Muscle layer of colon (tissue), 2 donors: Measurements from ENCODE around the gene MRGPRD.

Experiments used
- H3K27ac ChIP-seq: one replicate; pipeline ENCODE4 v1.7.0; 2013; ENCODE audit warnings: low read depth, mild to moderate bottlenecking, low read length, moderate library complexity
- H3K27me3 ChIP-seq, 2 donors: one replicate each; pipeline ENCODE4 v1.7.0; 2013; ENCODE audit warnings: low read length in 2 of 2, mild to moderate bottlenecking in 2 of 2; ENCODE audit not compliant: insufficient read depth in 2 of 2, control insufficient read depth in 1 of 2
- H3K36me3 ChIP-seq: one replicate; pipeline ENCODE4 v1.7.0; 2013; ENCODE audit warnings: mild to moderate bottlenecking, low read length; ENCODE audit not compliant: insufficient read depth
- H3K4me1 ChIP-seq: one replicate; pipeline ENCODE4 v1.7.0; 2013; ENCODE audit warnings: mild to moderate bottlenecking, low read length; ENCODE audit not compliant: insufficient read depth
- H3K4me3 ChIP-seq, 2 donors: one replicate each; pipeline ENCODE4 v1.7.0; 2013; ENCODE audit warnings: low read length in 2 of 2, low read depth in 1 of 2, mild to moderate bottlenecking in 1 of 2, moderate library complexity in 1 of 2
- H3K9ac ChIP-seq: one replicate; pipeline ENCODE4 v1.7.0; 2013; ENCODE audit warnings: low read length
- H3K9me3 ChIP-seq: one replicate; pipeline ENCODE4 v1.7.0; 2013; ENCODE audit warnings: mild to moderate bottlenecking, low read length
- donor health status: abdominal sarcoma.
- donor health status: Adenocarcinoma of cecum.

The MRGPRD gene

DNA sequence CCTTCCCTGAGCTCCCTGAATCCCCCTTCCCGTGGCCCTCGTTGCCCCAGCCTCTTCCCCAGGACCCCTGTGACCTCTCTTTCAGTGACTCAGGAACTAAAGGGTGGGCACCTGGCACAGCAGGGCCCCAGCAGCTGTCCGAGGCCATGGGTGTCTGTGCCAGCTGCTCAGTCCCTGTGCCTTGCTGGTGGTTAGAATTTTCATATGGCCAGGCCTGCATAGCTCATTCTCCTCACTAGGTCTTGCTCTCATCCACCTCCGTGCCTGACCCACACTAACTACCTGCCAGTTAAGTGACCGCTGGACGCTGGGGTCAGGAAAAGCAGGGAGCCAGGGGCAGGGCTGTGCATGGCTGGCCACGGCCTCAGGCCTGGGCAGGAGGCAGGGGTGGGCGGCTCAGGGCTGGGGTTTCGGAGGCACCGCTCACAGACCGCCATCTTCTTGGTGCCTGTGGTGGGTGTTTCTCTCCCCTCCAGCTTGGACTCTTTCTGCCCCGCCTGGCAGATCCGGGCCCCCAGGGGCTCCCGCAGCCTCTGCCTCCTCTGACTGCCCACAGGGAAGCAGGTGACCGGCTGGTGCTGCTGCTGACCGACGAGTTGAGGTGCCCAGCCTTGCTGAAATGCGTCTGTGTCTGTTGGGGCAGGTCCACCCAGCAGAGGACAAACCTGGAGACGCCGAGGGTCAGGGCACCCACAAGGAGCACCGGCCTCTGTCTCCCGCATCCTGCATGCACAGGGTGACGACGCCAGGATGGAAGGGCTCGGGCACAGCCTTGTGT, 20.3 kb downstream of the MRGPRD start:
- no peak overlapping the region for H3K9ac ChIP-seq
- H3K27ac ChIP-seq, result no peak overlapping the region
- no peak overlapping the region for H3K4me3 ChIP-seq
- H3K9me3 ChIP-seq, result no peaks in the 10 kb centered on the region
- H3K36me3 ChIP-seq, result no peaks in the 10 kb centered on the region
- peaks cover 14% of the 10 kb centered on the region for H3K4me1 ChIP-seq
- no peaks in the 10 kb centered on the region for H3K27me3 ChIP-seq

DNA sequence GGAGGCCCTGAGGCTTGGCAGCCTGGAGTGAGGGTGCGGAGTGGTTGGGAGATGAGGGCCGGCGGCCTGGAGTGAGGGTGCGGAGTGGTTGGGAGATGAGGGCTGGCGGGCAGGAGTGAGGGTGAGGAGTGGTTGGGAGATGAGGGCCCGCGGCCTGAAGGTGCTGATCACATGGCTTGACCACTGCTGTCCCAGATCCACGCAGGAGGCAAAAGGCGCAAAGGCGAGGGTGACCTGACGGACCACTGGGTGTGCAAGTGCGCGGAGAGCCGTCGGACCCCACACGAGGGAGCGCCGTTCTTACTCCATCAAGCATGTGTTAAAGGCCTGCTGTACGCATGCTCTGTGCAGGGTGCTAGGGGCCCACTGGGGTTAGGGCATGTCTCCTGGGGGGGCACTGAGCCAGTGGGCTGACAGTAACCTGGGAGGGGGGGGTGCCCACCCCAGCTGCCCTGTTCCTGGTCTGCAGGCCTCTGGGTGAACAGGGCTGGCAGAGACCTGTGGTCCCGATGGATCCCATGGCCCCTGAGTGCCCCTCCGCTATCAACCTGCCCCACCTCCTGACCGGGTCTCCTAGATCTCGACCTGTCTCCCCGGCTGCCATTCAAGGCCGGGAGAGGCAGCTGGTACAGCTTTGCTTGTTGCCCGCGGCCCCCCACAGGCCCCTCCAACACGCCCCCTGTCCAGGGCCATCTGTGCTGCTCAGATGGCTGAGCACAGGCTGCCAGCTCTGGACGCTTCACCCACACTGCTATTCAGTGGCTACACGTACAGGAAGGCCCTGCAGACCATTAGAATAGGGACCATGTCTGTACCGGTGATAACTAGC, 21.1 kb downstream of the MRGPRD start:
- no peak overlapping the region for H3K4me3 ChIP-seq
- no peak overlapping the region for H3K27ac ChIP-seq
- H3K4me1 ChIP-seq, result peaks cover 22% of the 10 kb centered on the region
- H3K9ac ChIP-seq, result no peak overlapping the region
- H3K36me3 ChIP-seq, result no peaks in the 10 kb centered on the region
- H3K9me3 ChIP-seq, result no peaks in the 10 kb centered on the region
- H3K27me3 ChIP-seq, result no peaks in the 10 kb centered on the region

DNA sequence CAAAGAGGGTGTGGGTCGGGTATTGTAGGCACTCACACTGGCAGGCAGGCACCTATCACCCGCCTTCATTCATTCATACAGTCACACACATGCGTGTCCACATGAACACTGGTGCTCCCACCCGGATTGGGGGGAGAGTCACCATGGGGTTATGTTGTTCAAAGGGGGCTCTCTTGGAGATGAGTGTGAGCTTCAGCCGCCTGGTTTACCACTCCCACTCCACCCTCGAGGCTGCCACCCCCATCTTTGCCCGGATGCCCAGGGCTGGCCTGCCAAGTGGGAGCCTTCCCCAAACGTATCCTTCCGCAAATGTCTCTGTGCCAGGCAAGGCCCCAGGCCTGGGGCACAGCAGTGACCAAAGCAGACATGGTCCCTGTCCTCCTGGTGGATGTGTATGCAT, 22.6 kb downstream of the MRGPRD start:
- no peak overlapping the region for H3K9ac ChIP-seq
- H3K36me3 ChIP-seq, result no peaks in the 10 kb centered on the region
- no peaks in the 10 kb centered on the region for H3K9me3 ChIP-seq
- no peak overlapping the region for H3K27ac ChIP-seq
- no peaks in the 10 kb centered on the region for H3K27me3 ChIP-seq
- H3K4me3 ChIP-seq, result no peak overlapping the region
- peaks cover 23% of the 10 kb centered on the region for H3K4me1 ChIP-seq

DNA sequence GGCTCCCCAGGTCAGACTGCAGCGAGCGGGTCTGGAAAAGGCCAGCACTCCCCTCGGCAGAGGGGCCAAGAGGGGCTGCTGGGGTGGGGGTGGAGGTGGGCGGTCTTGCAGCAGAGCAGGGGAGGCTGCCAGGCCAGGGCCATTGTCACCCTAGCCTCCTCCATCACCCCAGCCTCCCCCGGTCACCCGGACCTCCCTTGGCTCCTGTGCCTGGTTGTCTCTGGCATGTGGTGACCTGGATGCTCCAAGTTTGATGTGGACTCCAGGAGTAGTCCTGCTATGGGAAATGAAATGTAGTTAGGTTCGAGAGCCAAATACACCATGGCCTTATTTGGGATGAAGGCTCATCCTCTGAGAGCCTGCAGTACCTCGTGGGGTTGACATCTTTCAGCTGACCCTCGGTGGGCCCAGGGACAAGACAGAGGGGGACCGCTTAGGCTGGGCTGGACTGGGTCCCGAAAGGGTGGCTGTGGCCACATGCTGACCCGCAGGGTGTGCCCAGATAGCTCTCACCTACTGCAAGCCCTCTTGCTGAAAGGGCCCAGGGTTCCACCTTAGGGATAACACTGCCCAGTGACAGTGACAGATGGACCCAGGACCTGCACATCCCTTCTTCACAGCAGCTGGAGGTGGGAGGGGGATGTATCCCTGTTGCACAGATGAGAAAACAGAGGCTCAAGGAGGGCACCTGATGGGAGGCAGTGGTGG, 24.1 kb downstream of the MRGPRD start:
- Histone ChIP-seq H3K27me3 (no peaks in the 10 kb centered on the region), H3K9ac (peak overlapping the region; percentile 25), H3K4me1 (peaks cover 23% of the 10 kb centered on the region), H3K27ac (peak overlapping the region; percentile 78), H3K4me3 (peak overlapping the region in 1 of 2 donors; percentile 33), H3K36me3 (no peaks in the 10 kb centered on the region), H3K9me3 (no peaks in the 10 kb centered on the region)

DNA sequence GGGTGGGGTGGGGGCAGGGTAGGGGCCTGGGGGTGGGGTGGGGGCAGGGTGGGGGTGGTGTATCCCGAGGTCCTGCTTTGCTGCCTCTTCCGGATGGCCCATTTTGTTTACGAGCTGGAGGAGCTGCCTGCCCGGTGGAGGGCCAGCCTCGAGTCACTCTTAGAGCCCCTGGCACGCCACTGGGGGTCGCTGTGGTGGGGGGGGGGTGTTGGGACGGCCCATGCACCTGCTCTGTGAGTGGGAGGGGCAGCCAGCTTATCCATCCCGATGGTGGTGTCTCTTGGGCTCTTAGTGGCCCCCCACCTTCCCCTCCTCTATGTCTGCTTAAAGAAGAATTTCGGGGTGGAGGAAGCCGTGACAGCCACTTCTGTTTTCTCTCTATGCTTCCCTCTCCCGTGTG, 24.6 kb downstream of the MRGPRD start:
- no peak overlapping the region for H3K4me3 ChIP-seq
- H3K27ac ChIP-seq, result peak overlapping the region; percentile 78

DNA sequence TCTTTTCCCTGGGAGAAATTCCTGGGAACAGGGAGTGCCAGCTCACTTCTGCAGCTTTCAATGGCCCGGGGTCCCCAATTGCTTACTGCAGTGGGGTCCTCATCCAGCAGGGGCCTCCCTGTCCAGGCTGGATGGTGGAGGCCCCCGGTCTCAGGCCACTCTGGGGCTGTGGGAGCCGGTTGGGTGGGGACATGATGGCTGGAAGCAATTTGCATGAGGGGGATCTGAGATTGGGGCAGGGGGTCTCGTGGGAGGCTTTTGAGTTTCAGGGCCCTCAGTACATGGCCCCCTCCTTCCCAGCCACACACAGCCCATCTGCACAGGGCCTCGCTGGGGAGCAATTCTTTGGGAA, 25.2 kb downstream of the MRGPRD start:
- Histone ChIP-seq H3K4me1 (peaks cover 23% of the 10 kb centered on the region), H3K27me3 (no peaks in the 10 kb centered on the region), H3K9ac (no peak overlapping the region), H3K27ac (peak overlapping the region; percentile 89), H3K9me3 (no peaks in the 10 kb centered on the region), H3K4me3 (no peak overlapping the region), H3K36me3 (no peaks in the 10 kb centered on the region)

More for the DNA sequence above, 24.6 kb downstream of the MRGPRD start:
- peaks cover 23% of the 10 kb centered on the region for H3K4me1 ChIP-seq
- no peaks in the 10 kb centered on the region for H3K27me3 ChIP-seq
- peak overlapping the region; percentile 25 for H3K9ac ChIP-seq
- no peaks in the 10 kb centered on the region for H3K36me3 ChIP-seq
- H3K9me3 ChIP-seq, result no peaks in the 10 kb centered on the region

DNA sequence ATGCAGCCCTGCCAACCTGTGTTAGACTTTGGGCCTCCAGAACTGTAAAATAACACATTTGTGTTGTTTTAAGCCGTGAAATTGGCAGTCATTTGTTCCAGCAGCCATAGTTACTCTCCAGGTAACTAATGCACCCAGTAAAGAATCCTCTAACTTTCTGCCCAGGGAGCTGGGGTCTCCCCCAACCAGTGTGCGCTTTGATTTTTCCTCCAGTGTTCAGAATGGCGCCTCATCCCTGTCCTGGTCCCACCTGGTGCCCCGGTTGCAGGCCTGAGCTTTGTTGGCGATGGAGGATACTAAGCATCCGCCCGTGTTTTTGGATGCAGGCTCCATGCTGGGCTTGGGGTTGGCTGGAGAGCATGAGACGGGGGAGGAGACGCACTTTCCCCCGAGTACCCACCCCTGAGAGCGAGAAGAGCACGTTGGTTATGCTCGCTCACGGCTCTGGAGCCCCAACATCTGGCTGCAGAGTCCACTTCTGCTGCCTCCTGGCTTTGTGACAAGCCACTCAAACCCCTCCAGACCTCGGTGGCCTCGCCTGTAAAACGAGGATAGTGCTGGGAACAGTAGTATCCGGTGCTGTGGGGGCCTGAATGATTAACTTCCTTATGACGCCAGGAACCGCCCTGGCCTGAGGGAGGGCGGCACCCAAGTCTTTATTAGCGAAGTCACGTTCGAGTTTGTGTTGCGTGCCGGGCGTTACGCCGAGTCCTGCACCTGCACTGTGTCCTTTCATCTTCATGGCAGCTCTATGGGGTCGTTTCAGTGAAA, 25.8 kb downstream of the MRGPRD start:
- Histone ChIP-seq H3K36me3 (no peaks in the 10 kb centered on the region), H3K4me1 (peaks cover 23% of the 10 kb centered on the region), H3K4me3 (no peak overlapping the region), H3K9ac (no peak overlapping the region), H3K27me3 (no peaks in the 10 kb centered on the region), H3K9me3 (no peaks in the 10 kb centered on the region), H3K27ac (peak overlapping the region; percentile 89)

DNA sequence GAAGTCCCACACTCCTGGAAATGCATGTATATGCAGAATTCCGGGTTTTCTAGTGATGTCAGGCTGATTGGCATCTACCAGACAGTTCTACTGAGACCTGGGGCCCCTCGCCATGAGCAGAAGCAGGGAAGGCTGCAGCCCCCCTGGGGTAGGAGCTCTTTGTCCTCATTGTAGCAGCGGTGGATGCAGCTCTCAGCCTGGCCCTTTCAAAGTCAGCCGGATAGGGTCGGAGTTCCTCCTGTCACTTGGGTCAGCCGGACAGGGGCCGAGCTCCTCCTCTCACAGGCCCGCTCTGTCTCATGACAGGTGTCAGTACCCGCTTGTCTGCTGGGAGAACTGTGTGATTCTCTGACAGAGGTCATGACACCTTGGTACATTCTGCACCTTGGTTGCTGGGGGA, 30.0 kb downstream of the MRGPRD start:
- Histone ChIP-seq H3K27ac (peak overlapping the region; percentile 52), H3K27me3 (no peaks in the 10 kb centered on the region), H3K4me1 (peaks cover 34% of the 10 kb centered on the region)

DNA sequence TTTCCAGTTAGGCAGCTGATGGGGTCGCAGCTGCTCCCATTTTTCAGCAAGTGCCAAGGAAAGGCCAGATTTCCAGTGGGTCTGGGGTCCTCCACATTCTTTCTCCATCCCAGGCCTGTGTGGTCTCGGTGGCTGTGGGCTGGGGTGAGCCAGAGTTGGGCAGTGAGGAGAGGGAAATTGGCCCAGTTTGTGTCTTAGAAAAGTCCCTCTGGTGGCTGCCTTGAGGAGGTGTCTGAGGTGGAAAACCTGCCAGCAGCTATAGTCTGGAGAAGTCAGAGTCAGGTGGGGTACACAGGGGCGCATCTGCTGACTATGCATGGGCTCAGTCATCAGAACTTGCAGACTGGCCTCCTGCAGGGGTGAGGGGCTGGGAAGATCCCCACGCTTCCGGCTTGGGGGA, 30.5 kb downstream of the MRGPRD start:
- H3K27ac ChIP-seq, result peak overlapping the region; percentile 52
- no peak overlapping the region for H3K4me3 ChIP-seq
- H3K9ac ChIP-seq, result no peak overlapping the region
- H3K9me3 ChIP-seq, result no peaks in the 10 kb centered on the region
- no peaks in the 10 kb centered on the region for H3K27me3 ChIP-seq
- H3K36me3 ChIP-seq, result no peaks in the 10 kb centered on the region
- peaks cover 34% of the 10 kb centered on the region for H3K4me1 ChIP-seq

More for the DNA sequence above, 30.0 kb downstream of the MRGPRD start:
- H3K4me3 ChIP-seq, result no peak overlapping the region
- no peaks in the 10 kb centered on the region for H3K36me3 ChIP-seq
- no peak overlapping the region for H3K9ac ChIP-seq
- H3K9me3 ChIP-seq, result no peaks in the 10 kb centered on the region

DNA sequence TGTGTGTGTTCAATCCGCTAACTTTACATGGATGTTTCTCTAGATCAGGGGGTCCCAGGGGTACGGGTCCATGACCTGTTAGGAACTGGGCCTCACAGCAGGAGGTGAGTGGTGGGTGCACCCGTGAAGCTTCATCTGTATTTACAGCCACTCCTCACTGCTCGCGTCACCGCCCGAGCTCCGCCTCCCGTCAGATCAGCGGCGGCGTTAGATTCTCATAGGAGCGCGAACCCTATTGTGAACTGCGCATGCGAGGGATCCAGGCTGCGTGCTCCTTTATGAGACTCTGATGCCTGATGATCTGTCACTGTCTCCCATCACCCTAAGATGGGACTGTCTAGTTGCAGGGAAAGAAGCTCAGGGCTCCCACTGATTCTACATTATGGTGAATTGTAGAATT, 31.9 kb downstream of the MRGPRD start:
- no peak overlapping the region for H3K4me3 ChIP-seq
- H3K27me3 ChIP-seq, result no peaks in the 10 kb centered on the region
- no peak overlapping the region for H3K9ac ChIP-seq
- peaks cover 37% of the 10 kb centered on the region for H3K4me1 ChIP-seq
- no peaks in the 10 kb centered on the region for H3K36me3 ChIP-seq
- H3K9me3 ChIP-seq, result no peaks in the 10 kb centered on the region
- H3K27ac ChIP-seq, result peak overlapping the region; percentile 94

DNA sequence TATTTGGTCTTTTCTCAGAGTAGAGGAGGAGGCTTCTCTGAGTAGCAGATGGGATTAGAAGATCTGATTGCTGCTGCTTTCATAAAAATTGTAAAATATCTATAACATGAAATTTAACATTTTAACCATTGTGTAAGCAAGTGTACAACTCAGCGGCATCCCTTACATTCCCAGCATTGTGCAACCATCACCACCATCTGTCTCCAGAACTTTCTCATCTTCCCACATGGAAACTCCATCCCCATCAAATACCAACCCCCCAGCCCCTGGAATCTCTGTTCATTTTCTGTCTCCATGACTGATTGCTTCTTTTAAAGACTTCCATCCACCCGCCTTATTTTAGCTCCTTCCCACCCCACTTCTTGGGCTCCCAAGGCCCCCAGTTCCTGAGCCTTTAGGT, 32.3 kb downstream of the MRGPRD start:
- H3K4me1 ChIP-seq, result peaks cover 42% of the 10 kb centered on the region
- H3K9ac ChIP-seq, result no peak overlapping the region
- H3K4me3 ChIP-seq, result no peak overlapping the region
- H3K27me3 ChIP-seq, result no peaks in the 10 kb centered on the region
- H3K9me3 ChIP-seq, result no peaks in the 10 kb centered on the region
- H3K36me3 ChIP-seq, result no peaks in the 10 kb centered on the region
- H3K27ac ChIP-seq, result peak overlapping the region; percentile 94
